HG03064 (cell line): Measurements from ENCODE around the gene ANKRD31.

Experiments
- ATAC-seq: cut with Tn5 transposase; IDR thresholded peaks from one replicate; pipeline ENCODE4 v1.9.1; 2021; ENCODE audit warnings: low read depth; ENCODE audit not compliant: unreplicated experiment

The ANKRD31 gene

DNA sequence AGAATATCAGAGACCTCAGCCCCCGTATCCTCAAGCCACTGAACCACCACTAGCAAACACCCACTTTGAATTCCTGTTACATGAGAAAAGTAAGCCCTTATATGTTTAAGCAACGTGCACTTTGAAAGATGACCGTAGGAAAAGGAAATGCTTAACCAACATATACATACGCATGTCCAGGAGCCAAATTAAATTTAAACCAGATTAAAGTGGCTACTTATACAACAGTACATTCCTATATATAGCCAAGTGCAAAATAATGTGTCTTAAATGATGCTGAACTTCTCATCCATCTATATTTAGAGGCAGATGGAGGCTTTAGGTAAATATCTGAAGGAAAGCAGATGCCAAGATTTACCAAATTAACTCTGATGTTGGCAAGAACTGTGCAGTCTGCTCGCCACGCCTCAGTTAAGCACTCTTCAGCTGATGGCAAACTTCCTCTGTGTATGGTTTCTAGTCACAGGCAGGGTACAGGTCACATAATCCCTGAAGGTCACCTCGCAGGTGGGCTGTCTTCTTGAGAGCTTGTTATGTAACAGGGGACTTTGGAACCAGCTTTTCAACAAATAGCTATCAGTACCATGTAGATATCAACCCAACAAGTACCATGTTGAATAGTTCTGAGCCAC lies 192.9 kb downstream of the ANKRD31 start:
- no peak for ATAC-seq

DNA sequence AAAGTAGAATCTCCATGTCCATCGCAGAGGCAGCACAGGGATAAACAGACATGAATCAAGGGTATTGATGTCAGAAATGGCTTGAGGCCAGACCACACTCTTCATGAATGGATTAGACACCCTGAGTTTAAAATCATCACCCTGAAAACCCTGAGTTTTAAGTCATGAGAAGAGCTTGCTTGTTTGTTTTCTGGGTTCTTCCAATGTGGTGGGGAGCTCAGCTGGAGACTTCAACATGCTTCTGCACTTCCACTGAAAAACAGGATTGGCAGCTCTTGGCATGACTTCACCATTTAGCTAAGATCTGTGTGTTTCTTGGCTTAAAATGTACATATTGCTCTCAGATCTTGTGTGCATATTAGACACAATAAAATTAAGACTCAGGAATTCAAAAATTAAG lies 194.2 kb downstream of the ANKRD31 start:
- no peak for ATAC-seq

DNA sequence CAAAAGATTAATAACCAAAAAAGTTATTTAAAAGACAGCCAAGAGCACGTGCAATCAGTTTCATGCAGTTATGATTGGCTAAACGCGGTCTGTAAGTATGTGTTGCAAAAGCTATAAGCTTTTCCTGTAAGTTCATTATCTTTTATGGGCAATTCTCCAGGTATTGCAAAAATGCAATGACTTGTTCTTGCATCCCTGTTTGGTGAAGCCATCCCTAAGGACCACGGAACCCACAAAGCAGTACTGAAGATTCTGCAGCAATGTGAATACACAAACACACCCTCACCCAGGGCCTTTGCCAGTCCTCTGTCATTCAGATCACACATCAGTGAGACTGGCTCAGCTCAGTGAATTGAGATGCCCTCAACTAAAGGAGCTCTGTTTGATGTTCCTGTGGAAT lies 195.7 kb downstream of the ANKRD31 start:
- no peak for ATAC-seq

DNA sequence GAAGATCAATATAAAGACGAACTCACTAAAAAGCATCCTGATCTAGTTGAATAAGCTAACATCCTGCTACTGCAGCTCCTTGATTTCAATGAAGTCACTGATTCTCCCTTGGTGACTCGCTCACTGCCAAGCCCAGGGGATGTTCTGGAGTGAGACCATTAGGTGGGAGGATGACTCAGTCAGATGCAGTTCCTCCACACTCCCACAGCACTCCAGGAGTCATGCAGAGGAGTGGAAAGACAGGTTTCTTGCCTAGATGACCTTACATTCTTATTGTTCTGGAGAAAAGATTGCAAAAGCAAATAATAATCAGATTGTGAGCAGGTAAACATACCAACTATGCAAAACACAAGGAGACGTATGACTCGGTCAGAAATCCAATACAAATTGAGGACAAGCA lies 199.6 kb downstream of the ANKRD31 start:
- no peak for ATAC-seq

DNA sequence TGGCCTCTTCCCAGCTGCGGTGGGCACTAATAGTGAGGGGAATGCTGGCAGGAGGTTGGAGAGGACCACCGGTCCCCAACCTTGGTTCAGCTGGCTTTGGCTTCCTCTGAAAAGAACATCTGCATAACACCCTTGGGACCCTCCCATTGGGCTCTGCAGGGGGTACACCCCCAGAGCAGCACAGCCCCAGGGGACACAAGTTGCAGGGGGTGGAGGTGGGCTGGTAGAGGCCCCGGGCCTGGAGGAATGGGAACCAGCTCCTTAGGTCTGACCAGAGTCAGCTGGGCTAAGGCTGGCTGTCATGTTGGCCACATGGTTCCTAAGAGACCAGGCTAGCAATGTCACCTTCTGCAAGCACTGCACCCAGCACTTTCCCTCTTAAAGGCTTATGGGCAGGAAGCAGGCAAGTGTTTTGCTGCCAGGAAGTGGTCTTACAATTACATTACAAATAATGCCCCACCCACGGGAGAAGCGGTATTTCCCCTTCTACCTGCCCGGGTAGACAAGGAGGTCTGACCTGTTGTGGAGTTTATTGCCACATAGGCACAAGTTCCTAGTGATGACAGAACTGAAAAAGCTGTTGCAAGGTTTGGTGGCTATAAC lies 202.4 kb downstream of the ANKRD31 start:
- ATAC-seq: no peak

DNA sequence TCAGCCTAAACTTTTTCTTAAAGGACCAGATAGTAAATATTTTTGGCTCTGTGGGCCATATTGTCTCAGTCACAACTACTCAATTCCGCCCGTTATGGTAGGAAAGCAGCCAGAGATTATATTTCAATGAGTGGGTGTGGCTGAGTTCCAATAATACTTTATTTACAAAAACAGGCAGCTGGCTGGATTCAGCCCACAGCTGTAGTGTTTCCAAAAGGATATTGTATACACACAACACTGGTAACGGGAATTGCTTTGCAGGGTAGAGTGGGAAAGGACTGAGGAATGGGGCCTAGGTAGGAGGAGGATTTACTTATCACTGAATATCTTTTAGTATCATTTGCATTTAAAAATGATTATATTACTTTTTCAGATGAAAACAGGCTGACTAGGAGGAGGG lies 205.3 kb downstream of the ANKRD31 start:
- ATAC-seq: no peak

DNA sequence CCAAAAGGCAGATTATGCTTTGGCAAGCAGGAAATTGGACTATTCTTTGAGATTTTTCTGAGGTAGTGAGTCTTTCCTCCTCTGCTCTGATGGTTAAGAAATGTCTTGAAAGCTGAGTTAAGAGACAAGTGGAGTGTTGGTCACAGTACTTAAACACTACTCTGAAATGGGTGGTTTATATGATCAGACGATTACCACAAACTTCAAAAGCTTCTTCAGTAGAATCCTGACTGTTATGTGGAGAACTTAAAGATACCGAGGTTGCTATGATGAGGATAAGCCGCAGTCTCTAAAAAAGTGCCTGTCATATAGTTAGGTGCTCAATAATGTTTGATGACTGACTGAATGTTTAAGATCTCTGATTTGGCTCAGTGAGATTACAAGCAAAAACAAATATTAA lies 208.6 kb downstream of the ANKRD31 start:
- ATAC-seq: no peak

DNA sequence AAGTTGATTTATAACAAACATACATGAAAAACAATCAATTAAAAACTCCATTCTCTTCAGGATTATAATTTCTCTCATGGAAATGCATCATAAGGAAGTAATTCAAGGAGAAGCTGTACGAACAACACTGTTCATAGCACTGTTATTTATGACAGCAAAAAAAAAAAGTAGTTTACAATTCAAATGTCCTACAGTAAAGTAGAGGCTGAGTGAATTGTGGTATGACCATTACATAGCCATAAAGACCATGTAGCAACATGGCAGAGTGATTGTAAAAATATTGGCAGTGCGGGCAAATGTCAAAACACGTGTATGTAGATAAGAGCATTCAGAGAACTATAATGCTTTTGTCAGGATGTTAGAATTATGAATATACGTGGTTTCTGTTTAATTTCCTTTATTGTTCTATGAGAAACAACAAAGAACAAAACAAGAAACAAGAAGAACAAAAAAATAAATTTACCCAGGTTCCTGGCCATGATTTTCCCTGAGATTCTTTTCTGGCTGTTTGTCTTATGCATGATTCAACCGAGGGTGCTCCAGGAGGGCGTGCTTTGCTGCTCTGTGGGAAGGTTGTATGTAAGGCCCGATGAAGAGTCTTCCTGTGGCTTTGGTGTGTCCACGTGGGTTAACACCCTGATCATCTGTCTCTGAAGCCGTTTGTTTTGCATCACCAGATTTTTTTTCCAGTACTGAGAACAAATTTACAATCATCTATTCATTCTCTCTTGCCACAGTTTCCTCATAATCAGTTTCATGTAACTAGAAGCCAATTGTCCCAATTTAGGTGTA lies 213.1 kb downstream of the ANKRD31 start:
- no peak for ATAC-seq

DNA sequence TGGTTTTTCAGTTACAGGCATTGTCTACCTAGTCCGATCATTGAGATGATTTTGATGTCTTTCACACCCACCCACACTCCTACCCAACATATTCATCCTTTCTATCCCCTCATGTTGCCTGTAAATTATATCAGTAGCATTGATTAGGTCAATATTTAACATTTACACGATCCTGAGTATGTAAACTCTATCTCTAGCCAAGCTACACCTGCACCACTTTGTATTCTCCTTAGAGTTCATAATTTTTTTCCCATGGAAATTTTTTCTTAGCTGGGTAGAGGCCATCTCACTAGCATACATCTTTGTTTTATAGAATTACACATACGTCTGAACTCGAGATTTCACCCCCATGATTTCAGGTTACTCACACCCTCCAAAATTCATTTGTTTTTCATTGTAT lies 214.9 kb downstream of the ANKRD31 start:
- no peak for ATAC-seq

DNA sequence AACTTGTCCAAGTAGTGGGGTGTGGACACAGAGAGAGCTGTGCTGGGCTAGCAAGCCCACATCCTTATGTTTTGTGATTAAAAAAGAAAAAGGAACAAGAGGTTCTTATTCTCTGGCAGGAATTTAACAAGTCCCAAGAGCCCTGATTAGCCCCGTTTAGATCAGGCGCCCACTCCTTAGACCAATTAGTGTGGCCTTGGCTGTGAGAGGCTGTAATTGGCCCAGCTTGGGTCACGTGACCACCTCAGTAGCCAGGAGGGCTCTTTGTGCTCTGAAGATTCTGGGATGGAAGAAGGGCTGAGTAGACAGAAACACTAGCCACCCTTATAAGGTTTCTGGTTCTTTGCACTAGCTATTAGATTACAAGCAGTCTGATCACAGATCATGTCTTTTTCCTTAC lies 215.5 kb downstream of the ANKRD31 start:
- no peak for ATAC-seq

DNA sequence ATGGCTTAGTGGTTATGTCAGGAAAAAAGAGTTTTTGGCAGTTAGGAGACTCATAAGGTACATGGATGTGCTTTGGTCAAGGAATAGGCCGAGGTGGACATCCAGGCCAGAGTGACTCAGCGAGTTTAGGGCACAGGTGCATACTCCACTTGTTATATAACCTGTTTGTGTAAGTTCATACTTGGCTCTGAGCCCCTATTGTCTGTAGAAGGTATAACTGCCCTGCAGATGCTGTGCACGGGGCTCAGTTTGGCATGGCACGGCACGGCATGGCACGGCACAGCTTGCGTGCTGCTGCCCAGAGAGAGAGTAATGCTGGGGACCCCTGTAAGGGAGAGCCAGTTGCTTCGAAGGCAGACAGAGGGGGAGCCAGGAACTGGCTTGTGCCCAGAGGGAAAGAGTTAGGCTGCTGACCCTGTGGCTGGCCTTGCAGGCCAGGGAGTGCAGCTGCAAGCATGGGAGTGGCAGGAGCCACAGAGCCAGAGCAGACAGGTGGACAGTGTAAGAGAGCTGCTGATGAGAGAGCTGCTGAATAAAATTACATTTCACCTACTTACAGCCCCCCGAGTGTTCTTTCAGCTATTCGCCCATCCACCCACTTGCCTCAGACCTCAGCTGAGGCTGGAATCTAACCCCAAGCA lies 216.5 kb downstream of the ANKRD31 start:
- no peak for ATAC-seq

DNA sequence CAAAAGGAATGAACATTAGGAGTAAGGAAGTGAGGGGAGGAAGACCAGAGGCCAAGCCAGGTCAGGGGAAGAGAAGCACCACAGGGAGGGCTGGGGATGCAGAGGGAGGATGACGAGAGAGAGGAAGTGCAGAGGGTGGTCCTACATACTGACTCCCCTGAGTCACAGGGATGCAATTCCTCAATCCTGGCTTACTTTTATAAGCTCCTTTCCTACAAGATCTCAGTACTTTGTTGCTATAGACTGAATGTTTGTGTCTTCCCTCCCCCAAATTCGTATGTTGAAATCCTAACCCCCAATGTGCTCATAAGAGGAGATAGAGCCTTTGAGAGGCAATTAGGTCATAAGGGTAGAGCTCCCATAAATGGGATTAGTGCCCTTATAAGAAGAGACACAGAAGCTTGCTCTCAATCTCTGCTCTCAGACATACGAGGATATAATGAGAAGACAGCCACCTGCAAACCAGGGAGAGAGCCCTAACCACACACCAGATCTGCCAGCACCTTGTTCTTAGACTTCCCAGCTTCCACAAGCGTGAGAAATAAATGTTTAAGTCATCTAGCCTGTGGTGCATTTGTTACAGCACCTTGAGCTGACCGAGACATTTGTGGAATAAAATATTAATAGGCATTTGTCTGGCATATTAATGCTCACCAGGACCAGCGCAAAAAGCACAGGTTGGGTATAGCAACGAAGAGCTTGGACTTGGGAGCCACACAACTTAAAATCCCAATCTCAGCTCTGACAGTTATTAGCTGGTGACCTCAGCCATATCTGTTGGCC lies 217.7 kb downstream of the ANKRD31 start:
- ATAC-seq: no peak
